Stimulated activated CD4-positive, alpha-beta T cell treated with anti-CD3 and anti-CD28 coated beads, Interleukin-12 subunit alpha, Interleukin-12 subunit beta, amount 100 ng/mL, for 4 hours (primary cell): ENCODE data around the gene GNGT1.

Experiments used
- DNase-seq: peaks from one replicate; pipeline ENCODE4 v3.0.0-alpha.2; 2020

GNGT1 gene

DNA sequence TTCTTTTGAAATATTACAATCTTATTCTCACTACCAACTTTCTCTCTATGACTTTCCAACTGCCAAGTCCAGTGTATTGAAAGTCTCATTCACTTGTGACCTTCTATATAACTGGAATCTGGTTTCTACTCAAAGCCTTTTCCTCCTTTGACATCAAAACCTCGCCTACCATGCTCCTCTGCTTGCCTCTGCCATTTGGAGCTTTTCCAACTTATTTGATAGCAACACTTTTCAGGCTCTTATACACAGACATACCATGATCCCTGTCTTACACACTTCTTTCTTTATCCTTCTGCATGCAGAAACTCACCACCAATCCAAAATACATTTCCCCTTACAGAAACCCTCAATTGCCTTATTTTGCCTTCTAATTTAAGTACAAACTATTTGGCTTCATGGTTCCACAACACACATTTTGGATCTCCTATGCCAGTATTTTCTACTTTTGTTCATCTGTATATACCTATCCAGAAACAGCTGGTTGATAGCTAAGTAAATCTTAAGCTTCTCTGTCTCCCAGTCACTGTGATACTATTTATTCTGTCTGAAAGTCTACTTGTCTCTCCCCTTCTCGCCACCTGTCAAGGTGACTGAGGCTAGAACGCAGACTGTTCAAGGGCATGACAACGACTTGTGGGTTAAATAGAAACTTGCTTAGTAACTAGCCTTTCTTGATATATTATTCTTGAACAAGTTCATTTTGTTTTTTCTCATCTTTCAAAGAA is 37.6 kb downstream of the GNGT1 start:
- DNase-seq = no peak

- no peak for DNase-seq
Measured at GRCh38 chr7:93944673-93945072, 38.3 kb downstream of the GNGT1 start.

- no peak for DNase-seq
Measured at GRCh38 chr7:93945083-93945482, 38.7 kb downstream of the GNGT1 start.

DNA sequence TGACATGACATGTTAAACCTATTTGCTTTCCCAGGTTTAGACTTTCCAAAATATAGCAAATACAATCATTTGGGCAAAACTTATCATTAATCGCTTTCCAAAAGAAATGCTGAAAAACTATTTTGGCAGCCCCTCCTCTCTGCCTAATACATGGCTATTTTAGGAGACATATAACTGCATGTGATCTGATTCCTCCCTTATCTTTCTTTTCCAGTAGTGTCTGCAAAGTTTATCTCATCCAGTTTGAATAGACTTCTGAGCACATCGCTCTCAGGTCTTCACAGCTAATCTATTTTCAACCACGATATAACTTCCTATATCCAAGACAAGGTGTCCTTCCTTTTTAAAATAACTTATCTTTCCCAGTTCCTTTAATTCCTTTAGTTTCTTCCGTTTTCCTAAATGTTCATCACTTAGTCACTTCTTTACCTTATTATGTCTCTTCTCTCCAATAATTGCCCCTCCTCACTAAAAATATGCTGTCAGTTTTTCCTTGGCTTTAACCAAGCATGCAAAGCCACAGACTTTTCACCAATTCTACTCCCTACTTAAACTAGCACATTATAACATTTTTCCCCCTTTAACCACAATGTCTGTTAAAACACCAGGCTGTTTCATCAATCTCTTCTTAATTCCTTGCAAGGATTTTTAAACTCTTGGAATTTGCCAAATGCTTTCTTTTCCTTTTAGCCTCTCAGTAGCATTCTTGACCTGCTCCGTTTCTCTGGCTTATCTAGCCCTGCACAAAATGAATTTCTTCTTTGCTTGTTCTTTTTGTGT is 39.6 kb downstream of the GNGT1 start:
- DNase-seq = no peak

DNA sequence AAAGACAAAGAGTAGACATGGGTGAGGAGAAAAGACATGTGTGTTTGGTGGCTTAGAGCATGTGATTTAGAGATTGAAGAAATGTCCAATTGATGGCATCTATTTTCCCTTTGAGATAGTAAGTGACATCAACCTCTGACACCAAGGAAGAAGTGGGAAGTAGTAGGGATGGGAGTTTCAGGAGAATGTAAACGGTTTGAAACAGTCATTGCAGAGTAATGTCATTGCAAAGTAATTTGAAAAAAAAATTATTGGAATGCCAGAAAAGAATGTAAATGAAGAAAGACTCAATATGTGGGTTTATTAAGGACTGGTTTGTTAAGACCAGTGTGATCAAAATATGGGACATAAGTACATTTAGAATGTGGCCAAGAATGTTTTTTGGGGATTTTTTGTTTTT is 41.7 kb downstream of the GNGT1 start:
- DNase-seq = no peak

DNA sequence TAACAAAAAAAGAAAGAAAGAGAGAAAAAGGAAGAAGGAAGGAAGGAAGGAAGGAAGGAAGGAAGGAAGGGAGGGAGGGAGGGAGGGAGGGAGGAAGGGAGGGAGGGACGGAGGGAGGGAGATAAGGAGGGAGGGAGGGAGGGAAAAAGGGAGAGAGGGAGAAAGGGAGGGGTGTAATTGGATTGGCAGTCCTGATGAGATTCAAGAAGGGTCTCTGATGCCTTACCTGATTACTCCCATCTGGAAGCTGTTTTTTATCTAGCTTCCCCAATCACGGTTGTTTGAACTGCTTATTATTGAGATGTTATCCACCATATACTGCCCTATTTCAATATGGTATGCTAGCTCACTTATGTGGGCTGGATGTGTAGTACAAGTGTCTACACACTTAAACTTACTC is 42.5 kb downstream of the GNGT1 start:
- no peak for DNase-seq

GRCh38 chr7:93949423-93949822 is 43.1 kb downstream of the GNGT1 start:
- DNase-seq = no peak

DNA sequence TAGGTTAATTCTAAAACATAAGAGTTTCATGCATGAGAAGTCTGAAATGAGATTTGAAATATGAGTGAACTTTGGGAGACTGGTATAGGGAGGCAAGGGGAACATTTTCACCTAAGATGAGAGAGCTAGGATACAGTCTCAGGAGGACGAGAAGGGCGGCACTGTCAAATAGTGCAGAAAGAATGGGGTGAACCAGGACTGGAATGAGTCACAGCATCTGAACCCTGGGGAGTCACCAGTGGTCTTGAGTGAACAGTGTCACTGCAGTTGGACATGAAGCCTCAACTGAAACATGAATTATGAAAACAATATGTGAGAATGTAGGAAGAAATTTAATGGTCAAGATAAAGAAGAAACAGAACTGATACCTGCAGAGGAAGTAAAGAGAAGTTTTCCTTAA is 48.9 kb downstream of the GNGT1 start:
- no peak for DNase-seq

DNA sequence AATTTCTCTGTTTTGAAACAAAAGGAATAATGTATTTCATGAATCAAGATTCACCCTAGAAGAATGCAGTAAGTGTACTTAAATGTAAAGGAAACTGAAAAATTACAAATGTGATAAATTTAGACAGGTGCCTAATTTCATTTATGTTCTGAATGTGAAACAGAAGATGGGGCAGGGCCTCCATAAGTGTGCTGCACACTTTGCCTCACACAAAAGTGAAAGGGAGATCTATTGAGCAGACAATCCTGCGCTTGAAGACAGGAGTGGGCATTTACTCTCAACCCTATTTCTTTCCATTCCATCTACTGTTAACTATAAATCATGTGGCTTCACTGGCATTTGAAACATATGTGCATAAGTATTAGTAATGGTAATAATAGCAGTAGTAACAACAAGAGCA is 51.4 kb downstream of the GNGT1 start:
- DNase-seq = no peak

DNA sequence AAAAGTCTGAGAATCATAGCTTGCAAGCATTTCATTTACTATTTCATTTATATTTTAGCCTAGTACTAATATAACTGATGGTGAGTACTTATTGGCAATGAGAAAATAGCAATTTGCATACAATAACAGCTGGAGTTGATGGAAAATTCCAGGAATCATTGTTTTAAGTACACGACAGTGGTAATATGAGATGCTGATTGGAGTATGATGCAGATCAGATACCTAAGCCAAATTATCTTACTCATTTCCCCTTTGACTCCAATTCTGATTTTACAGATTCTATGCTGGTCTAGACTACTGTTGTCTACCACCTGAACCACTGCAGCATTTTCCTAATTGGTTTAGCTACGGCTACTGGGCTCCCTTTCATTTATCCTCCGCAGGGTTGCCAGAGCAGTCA is 51.8 kb downstream of the GNGT1 start:
- DNase-seq = no peak

DNA sequence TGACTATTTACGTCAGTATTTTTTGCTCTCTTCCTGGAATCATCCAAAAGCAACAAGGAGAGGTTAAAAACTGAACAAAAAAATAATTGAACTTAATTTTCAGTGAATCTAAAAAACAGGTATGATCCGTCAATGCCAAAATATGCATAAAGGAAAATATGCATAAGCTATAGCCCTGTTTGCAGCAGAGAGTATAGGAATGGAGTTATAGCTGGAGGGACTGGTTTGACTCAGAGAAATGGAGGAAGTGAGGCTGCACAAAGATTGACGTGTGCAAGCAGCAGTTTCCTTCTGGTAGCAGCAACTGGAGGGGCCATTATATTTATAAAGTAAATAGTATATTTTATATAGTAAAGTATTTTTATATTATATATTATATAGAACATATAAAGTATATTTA is 52.3 kb downstream of the GNGT1 start:
- no peak for DNase-seq
